ENCODE results near the gene IFNK. TPM values are rescaled to one million over a fixed set of nuclear protein-coding genes. Genes with fewer than 3 reads are reported as not detected.

Gene IFNK
- polyA plus RNA-seq, 3 donors, result not detected

DNA sequence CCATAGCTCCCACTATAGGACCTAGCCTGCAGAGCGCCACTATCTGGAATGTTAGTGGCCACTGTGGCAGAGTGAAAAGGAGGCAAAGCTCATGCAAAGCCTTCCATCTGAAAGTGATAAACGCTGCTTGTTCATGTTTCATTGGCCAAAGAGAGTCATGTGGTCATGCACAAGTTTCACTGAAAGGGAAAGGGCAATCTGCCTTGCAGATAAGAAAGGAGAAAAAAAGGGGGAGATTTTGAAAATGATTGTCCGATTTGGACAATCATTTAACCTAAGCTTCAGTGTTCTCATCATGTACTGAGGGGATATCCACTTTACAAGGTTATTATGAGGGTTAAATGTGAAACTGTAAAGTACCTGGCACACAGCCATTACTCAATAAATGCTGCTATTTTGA is 14.6 kb downstream of the IFNK start:
- peak; percentile 33 for DNase-seq

- DNase-seq, result no peak
Observed at GRCh38 chr9:27539479-27540441, 15.7 kb downstream of the IFNK start.

DNA sequence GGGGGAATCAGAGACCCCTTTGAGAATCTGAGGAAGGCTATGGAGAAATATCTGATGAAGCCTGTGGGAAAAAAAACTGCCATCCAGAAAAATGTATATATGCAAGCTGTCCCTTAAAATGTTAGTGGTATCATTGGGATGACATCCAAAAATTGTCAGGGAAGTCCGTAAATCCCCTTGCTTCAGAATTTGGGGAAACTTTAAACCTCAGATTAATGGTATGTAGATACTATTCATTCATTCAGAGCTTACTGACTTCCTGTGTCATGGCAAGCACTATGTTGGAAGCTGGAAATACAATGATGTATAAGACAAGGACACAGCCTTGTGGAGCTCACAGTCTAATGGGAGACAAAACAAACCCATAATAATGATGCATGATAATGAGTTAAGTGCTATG is 16.4 kb downstream of the IFNK start:
- no peak for DNase-seq

- DNase-seq, result no peak
Observed at GRCh38 chr9:27541740-27542139, 17.6 kb downstream of the IFNK start.

DNA sequence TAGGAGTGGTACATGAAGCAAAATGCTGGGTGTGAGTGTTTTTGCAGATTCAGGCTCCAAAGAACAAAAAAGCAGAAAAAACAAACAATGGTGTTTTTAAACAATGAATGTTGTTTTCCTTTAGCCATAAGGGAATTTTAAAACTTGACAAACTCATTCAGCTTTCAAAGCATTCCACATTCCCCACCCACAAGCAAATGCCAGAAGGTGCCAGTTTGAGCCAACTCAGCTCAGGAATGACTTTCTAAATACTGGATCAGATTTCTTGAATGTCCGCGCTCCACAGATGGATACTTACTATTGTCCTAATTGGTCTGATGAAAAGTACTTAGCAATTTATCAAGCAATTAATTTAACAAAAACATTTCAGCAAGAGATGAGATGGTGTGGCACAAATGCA is 18.4 kb downstream of the IFNK start:
- peak; percentile 16 for DNase-seq

DNA sequence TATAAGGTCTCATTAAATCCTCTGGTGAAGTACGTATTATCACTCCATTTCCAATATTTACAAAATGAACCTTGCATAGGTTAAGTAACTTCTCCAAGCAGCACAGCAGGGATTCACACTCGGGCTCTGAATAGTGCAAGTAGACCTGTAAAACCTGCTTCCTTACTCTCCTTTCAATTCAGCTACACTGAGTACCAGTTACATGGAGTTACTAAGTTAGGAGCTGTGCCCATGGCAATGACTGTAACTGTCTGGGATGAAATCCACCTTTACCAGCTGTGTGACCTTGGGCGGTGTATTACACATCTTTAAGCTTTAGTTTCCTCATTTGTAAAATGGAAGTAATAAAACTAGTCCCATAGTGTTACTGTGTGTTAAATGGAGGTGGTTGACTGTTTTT is 21.4 kb downstream of the IFNK start:
- DNase-seq, result no peak

- peak; percentile 54 for DNase-seq
Observed at GRCh38 chr9:27548055-27548741, 24.1 kb downstream of the IFNK start.

GRCh38 chr9:27549196-27549755 is 25.2 kb downstream of the IFNK start:
- DNase-seq, result peak; percentile 42

DNA sequence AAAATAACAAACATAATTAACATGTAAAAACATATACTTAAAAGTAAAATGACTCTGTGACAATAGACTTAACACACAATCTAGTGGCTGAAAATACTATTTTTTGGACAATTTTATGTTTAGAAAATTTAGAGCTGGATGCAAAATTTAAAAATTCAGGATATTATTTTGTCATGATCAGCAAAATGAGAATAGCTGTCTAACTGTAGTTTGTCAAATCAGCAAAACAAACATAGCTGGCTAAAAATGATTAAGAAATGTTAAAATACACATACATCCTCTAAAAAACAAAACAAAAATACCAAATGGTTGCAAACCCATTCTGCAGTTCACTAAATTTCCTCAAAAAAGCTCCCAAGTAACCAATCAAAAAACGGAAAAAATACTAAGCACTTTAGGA is 30.6 kb downstream of the IFNK start:
- DNase-seq, result no peak

DNA sequence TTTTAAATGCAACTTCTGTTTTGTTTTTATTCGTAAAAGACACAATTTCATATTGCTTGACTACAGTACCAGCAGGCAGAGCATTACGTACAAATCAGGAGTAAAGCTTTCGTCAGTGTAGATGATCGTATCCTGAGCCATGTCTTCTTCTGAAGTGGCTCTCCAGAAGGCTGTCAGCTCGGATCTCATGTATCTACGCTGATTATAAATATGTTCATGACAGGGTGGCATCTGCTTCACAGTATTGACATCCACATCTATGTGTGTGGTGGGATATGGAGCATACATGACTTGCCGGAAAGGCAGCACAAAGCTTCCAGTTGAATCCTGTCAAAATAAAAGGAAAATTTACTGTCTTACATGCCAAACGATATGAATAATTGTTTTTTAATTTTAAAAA is 32.4 kb downstream of the IFNK start:
- no peak for DNase-seq

GRCh38 chr9:27558307-27558706 is 34.2 kb downstream of the IFNK start:
- DNase-seq, result no peak

GRCh38 chr9:27560457-27560856 is 36.4 kb downstream of the IFNK start:
- no peak for DNase-seq

GRCh38 chr9:27561685-27562084 is 37.6 kb downstream of the IFNK start:
- DNase-seq, result no peak

DNA sequence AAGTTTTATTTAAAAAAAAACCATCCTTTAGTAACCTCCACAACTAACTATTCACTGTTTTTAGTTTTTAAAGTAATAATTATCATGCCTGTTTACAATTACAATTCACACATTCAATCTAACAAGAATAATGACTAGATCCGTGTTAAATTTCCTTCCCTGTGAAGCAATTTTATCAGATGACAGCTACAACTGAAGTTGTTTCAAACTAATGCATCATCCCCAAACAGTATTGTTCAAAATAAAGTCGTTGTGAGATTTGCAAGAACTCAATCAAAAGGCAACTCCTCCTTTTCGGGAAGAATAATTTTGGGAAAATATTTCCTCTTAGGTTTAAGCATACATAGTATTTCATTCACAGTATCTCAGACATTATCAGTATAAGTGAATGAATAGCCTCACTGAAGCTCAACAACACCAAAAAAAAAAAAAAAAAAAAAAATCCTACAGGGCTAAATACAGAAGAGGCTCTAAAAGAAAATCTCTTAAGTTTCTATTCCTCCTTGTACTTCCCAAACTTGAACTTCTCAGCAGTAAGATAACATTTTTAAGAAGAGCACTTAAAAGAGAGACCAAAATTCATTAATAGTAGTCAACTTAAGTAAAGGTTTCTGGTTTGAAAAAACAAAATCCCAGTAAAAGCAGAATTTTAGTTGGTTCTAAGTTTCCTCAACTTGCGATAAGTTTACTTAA is 39.8 kb downstream of the IFNK start:
- DNase-seq, result no peak

GRCh38 chr9:27564670-27565069 is 40.6 kb downstream of the IFNK start:
- no peak for DNase-seq

- DNase-seq, result no peak
Observed at GRCh38 chr9:27565696-27566095, 41.6 kb downstream of the IFNK start.

GRCh38 chr9:27566118-27566517 is 42.0 kb downstream of the IFNK start:
- DNase-seq, result no peak

GRCh38 chr9:27569406-27569805 is 45.3 kb downstream of the IFNK start:
- no peak for DNase-seq

DNA sequence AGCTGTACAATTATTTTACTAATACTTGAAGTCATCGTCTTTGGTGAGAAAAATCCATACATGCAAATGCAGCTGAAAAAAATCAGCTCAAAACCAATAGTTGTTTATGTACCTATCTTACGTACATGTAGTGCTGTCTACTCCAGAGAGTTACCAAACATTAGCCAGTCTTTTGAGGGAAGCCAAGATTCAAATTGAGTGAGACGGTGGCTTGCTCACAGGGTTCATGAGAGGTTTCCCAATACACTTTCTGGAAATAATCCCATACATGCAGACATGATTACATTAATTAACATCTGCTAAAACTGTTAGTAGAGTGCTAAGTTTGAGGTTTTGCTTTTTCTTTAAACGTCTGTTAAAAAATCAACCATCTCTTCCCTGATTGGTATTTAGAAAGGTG is 46.9 kb downstream of the IFNK start:
- no peak for DNase-seq

- DNase-seq, result no peak
Observed at GRCh38 chr9:27572061-27572460, 48.0 kb downstream of the IFNK start.

GRCh38 chr9:27572566-27572917 is 48.5 kb downstream of the IFNK start:
- DNase-seq, result peak; percentile 59

DNA sequence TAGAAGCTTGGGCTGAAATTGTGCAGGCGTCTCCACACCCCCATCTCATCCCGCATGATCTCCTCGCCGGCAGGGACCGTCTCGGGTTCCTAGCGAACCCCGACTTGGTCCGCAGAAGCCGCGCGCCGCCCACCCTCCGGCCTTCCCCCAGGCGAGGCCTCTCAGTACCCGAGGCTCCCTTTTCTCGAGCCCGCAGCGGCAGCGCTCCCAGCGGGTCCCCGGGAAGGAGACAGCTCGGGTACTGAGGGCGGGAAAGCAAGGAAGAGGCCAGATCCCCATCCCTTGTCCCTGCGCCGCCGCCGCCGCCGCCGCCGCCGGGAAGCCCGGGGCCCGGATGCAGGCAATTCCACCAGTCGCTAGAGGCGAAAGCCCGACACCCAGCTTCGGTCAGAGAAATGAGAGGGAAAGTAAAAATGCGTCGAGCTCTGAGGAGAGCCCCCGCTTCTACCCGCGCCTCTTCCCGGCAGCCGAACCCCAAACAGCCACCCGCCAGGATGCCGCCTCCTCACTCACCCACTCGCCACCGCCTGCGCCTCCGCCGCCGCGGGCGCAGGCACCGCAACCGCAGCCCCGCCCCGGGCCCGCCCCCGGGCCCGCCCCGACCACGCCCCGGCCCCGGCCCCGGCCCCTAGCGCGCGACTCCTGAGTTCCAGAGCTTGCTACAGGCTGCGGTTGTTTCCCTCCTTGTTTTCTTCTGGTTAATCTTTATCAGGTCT is 49.0 kb downstream of the IFNK start, which contains the start of gene C9orf72:
Gene C9orf72, minus strand, starts transcription at position 564 of the 716 bp plus-strand sequence. CDS start 6,361 bp downstream, outside the sequence.
- DNase-seq, result peak; percentile 61

Measured in renal pelvis (tissue), 4 donors.